IPS DF 4.7 (cell line): ENCODE measurements around the gene PHETA1.

Source experiments
- DNase-seq: peaks from one replicate; pipeline ENCODE4 v3.0.0-alpha.2; 2013; ENCODE audit warnings: low spot score; ENCODE audit errors: extremely low read depth

Gene PHETA1

GRCh38 chr12:111322336-111323250 is 46.3 kb downstream of the PHETA1 start:
- DNase-seq, result no peak

GRCh38 chr12:111321317-111321716 is 47.6 kb downstream of the PHETA1 start:
- no peak for DNase-seq

GRCh38 chr12:111320258-111321050 is 48.4 kb downstream of the PHETA1 start:
- no peak for DNase-seq

GRCh38 chr12:111319600-111320257 is 49.2 kb downstream of the PHETA1 start:
- no peak for DNase-seq

GRCh38 chr12:111318450-111318849 is 50.4 kb downstream of the PHETA1 start:
- no peak for DNase-seq

GRCh38 chr12:111316671-111317070 is 52.2 kb downstream of the PHETA1 start:
- no peak for DNase-seq

GRCh38 chr12:111314953-111315539 is 53.8 kb downstream of the PHETA1 start:
- no peak for DNase-seq

- peak; percentile 84 for DNase-seq
These were observed 55.0 kb downstream of the PHETA1 start for GRCh38 chr12:111313833-111314259.

GRCh38 chr12:111312708-111313107 is 56.2 kb downstream of the PHETA1 start:
- DNase-seq, result no peak

GRCh38 chr12:111312016-111312415 is 56.9 kb downstream of the PHETA1 start:
- no peak for DNase-seq

- DNase-seq, result no peak
These were observed 57.9 kb downstream of the PHETA1 start for GRCh38 chr12:111311011-111311410.
